WERI-Rb-1 (cell line): ENCODE measurements around the gene SMOC1.
"Not testable (repeated sequence)": the region's sequence is repeated elsewhere in the genome, so short reads cannot be mapped to it uniquely, and the experiment has no call there.

Experiments used
- DNase-seq: peaks from one replicate; pipeline ENCODE4 v3.0.0-alpha.2; 2020
- H3K27ac ChIP-seq: fragments of 250-450 bp; sonication (Bioruptor Pico); 2 replicates; pipeline ENCODE4 v1.5.1; 2020; ENCODE audit warnings: mild to moderate bottlenecking, moderate library complexity
- H3K27me3 ChIP-seq: fragments of 250-450 bp; sonication (Bioruptor Pico); 2 replicates; pipeline ENCODE4 v1.5.1; 2021; ENCODE audit warnings: mild to moderate bottlenecking, low read depth, moderate library complexity; ENCODE audit not compliant: insufficient read depth, severe bottlenecking
- H3K36me3 ChIP-seq: fragments of 250-450 bp; sonication (Bioruptor Pico); 2 replicates; pipeline ENCODE4 v1.5.1; 2020; ENCODE audit warnings: mild to moderate bottlenecking, moderate library complexity
- H3K4me3 ChIP-seq: 2 replicates; pipeline ENCODE4 v1.5.1; 2011; ENCODE audit warnings: low read depth, mild to moderate bottlenecking, control low read depth, low read length
- H3K9me3 ChIP-seq: fragments of 250-450 bp; sonication (Bioruptor Pico); 2 replicates; pipeline ENCODE4 v1.5.1; 2021; ENCODE audit warnings: mild to moderate bottlenecking, moderate library complexity; ENCODE audit not compliant: severe bottlenecking
- CTCF ChIP-seq: IDR thresholded peaks from 2 replicates; pipeline ENCODE4 v1.5.1; 2011; ENCODE audit warnings: low read depth, mild to moderate bottlenecking, control low read depth, inconsistent platforms, low read length

SMOC1 gene

GRCh38 chr14:69895109-69895508 lies 15.9 kb downstream of the SMOC1 start:
- Histone ChIP-seq H3K27ac (no peak overlapping the region), H3K27me3 (no peaks in the 10 kb centered on the region), H3K9me3 (peaks cover 3% of the 10 kb centered on the region), H3K4me3 (no peak overlapping the region), H3K36me3 (no peaks in the 10 kb centered on the region)
- TF ChIP-seq CTCF = no peak
- DNase-seq = no peak

DNA sequence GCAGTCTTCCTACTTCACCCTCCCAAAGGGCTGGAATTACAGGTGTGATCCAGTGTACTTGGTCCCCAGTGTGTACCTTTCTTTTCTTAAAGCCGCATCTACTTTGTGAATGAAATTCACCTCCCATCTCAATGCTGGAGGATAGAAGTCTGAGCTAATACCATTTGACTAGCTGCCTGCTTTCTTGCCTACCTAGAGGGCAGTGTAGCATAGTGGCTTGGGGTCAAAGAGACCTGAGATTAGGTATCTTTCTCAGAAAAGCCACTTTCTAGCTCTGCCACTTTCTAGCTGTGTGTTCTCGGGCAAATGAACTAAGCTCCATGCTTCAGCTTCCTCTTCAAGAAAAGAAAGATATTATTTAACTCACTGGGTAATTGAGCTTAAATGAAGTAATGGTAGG lies 16.9 kb downstream of the SMOC1 start:
- peaks cover 3% of the 10 kb centered on the region for H3K9me3 ChIP-seq
- DNase-seq = no peak
- no peak overlapping the region for H3K27ac ChIP-seq
- no peaks in the 10 kb centered on the region for H3K27me3 ChIP-seq
- no peak for TF ChIP-seq CTCF
- H3K36me3 ChIP-seq = no peaks in the 10 kb centered on the region
- H3K4me3 ChIP-seq = no peak overlapping the region

GRCh38 chr14:69896972-69897371 lies 17.8 kb downstream of the SMOC1 start:
- Histone ChIP-seq H3K4me3 (no peak overlapping the region), H3K9me3 (peaks cover 3% of the 10 kb centered on the region), H3K36me3 (no peaks in the 10 kb centered on the region), H3K27me3 (no peaks in the 10 kb centered on the region), H3K27ac (no peak overlapping the region)
- no peak for TF ChIP-seq CTCF
- DNase-seq = no peak

DNA sequence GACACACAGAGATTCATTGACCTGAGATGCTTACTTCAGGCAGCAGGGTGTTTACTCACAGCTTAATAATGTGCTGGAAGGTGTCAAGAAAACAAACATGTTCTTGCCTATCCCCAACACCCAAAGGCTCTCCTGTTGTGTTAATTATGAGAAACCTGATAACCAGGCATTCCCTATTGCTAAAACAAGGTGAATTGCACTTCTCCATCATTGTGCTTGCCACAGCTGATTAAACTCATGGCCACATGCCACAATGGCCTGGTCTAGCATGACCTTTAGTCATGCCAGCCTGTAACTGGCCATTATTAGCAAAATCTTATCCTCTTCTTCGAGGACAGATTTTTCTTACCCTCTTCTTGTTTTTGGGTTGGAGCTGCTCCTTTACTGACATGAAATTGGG lies 21.4 kb downstream of the SMOC1 start:
- no peak overlapping the region for H3K27ac ChIP-seq
- TF ChIP-seq CTCF = no peak
- H3K27me3 ChIP-seq = no peaks in the 10 kb centered on the region
- no peaks in the 10 kb centered on the region for H3K36me3 ChIP-seq
- no peak for DNase-seq
- peaks cover 3% of the 10 kb centered on the region for H3K9me3 ChIP-seq
- H3K4me3 ChIP-seq = no peak overlapping the region

GRCh38 chr14:69901113-69901951 lies 22.1 kb downstream of the SMOC1 start:
- TF ChIP-seq CTCF = no peak
- no peak for DNase-seq
- peaks cover 3% of the 10 kb centered on the region for H3K9me3 ChIP-seq
- H3K27me3 ChIP-seq = no peaks in the 10 kb centered on the region
- H3K27ac ChIP-seq = no peak overlapping the region
- H3K4me3 ChIP-seq = no peak overlapping the region
- no peaks in the 10 kb centered on the region for H3K36me3 ChIP-seq

GRCh38 chr14:69903046-69903445 lies 23.8 kb downstream of the SMOC1 start:
- H3K36me3 ChIP-seq, DNase-seq, H3K9me3 ChIP-seq, H3K27ac ChIP-seq, H3K4me3 ChIP-seq, H3K27me3 ChIP-seq: not testable (repeated sequence)
